Liver (tissue), 9 donors: ENCODE data around the gene NUDT4. TPM values are rescaled to one million over a fixed set of nuclear protein-coding genes. Genes with fewer than 3 reads are reported as not detected.

Experiments used
- DNase-seq: peaks from one replicate; pipeline ENCODE4 v3.0.0-alpha.2; 2017; ENCODE audit warnings: low spot score
- H3K27ac ChIP-seq, 2 donors: one replicate each; pipeline ENCODE4 v1.7.0; 2013; ENCODE audit warnings: inconsistent platforms in 2 of 2, low read length in 2 of 2, control low read depth in 1 of 2, low read depth in 1 of 2, mild to moderate bottlenecking in 1 of 2
- H3K27me3 ChIP-seq, 4 donors: one replicate each; pipeline versions ENCODE4 v1.6.1 to v1.7.0; 2013; ENCODE audit warnings: low read length in 3 of 4, inconsistent platforms in 1 of 4, mild to moderate bottlenecking in 1 of 4, moderate library complexity in 1 of 4; ENCODE audit not compliant: control insufficient read depth in 4 of 4, insufficient read depth in 4 of 4
- H3K36me3 ChIP-seq, 4 donors: one replicate each; pipeline versions ENCODE4 v1.6.1 to v1.7.0; 2013; ENCODE audit warnings: low read length in 3 of 4, mild to moderate bottlenecking in 3 of 4, low read depth in 1 of 4, moderate library complexity in 1 of 4; ENCODE audit not compliant: control insufficient read depth in 4 of 4, insufficient read depth in 3 of 4
- H3K4me1 ChIP-seq, 4 donors: one replicate each; pipeline versions ENCODE4 v1.6.1 to v1.7.0; 2013; ENCODE audit warnings: low read length in 3 of 4, mild to moderate bottlenecking in 3 of 4, moderate library complexity in 1 of 4; ENCODE audit not compliant: control insufficient read depth in 4 of 4, insufficient read depth in 4 of 4
- H3K4me3 ChIP-seq, 3 donors: one replicate each; pipeline versions ENCODE4 v1.6.1 to v1.7.0; 2013; ENCODE audit warnings: low read length in 3 of 3, control low read depth in 1 of 3, low read depth in 1 of 3, mild to moderate bottlenecking in 1 of 3
- H3K9ac ChIP-seq, 2 donors: one replicate each; pipeline ENCODE4 v1.7.0; 2013; ENCODE audit warnings: low read length in 2 of 2, mild to moderate bottlenecking in 2 of 2, moderate library complexity in 2 of 2, control low read depth in 1 of 2, low read depth in 1 of 2
- H3K9me3 ChIP-seq, 4 donors: one replicate each; pipeline versions ENCODE4 v1.6.1 to v1.7.0; 2013; ENCODE audit warnings: low read length in 3 of 4; ENCODE audit not compliant: control insufficient read depth in 4 of 4
- ATF3 ChIP-seq: IDR thresholded peaks from 2 replicates; pipeline ENCODE4 v1.6.1; 2016; ENCODE audit warnings: antibody characterized with exemption
- CTCF ChIP-seq: fragments of 150-350 bp; IDR thresholded peaks from 2 replicates; pipeline ENCODE4 v1.5.1; 2017; ENCODE audit warnings: improper control_type of control experiment, low read depth, low read length; ENCODE audit not compliant: missing input control
- EGR1 ChIP-seq, 2 donors: IDR thresholded peaks; 2 replicates each; pipeline ENCODE4 v1.6.1; 2016 to 2018; ENCODE audit warnings: antibody characterized with exemption in 2 of 2, low read depth in 2 of 2
- FOXA1 ChIP-seq: IDR thresholded peaks from 2 replicates; pipeline ENCODE4 v1.6.1; 2016; ENCODE audit warnings: antibody characterized with exemption
- FOXA2 ChIP-seq: IDR thresholded peaks from 2 replicates; pipeline ENCODE4 v1.6.1; 2016; ENCODE audit warnings: antibody characterized with exemption
- GABPA ChIP-seq, 2 donors: IDR thresholded peaks in 1 of 2; conservative IDR thresholded peaks in 1 of 2; 2 replicates each; pipeline ENCODE4 v1.6.1; 2016; ENCODE audit warnings: antibody characterized with exemption in 2 of 2, mild to moderate bottlenecking in 1 of 2, moderate library complexity in 1 of 2
- HNF4A ChIP-seq, 2 donors: conservative IDR thresholded peaks; 2 replicates each; pipeline ENCODE4 v1.6.1; 2016; ENCODE audit warnings: antibody characterized with exemption in 2 of 2, mild to moderate bottlenecking in 2 of 2
- HNF4G ChIP-seq: IDR thresholded peaks from 2 replicates; pipeline ENCODE4 v1.6.1; 2016; ENCODE audit warnings: antibody characterized with exemption
- JUND ChIP-seq, 2 donors: IDR thresholded peaks; 2 replicates each; pipeline ENCODE4 v1.6.1; 2016; ENCODE audit warnings: antibody characterized with exemption in 2 of 2
- MAX ChIP-seq: IDR thresholded peaks from 2 replicates; pipeline ENCODE4 v1.6.1; 2016; ENCODE audit warnings: antibody characterized with exemption
- NR2F2 ChIP-seq: IDR thresholded peaks from 2 replicates; pipeline ENCODE4 v1.6.1; 2016; ENCODE audit warnings: antibody characterized with exemption
- RAD21 ChIP-seq, 2 donors: IDR thresholded peaks; 2 replicates each; pipeline ENCODE4 v1.6.1; 2016; ENCODE audit warnings: antibody characterized with exemption in 2 of 2, mild to moderate bottlenecking in 2 of 2
- RXRA ChIP-seq, 2 donors: IDR thresholded peaks; 2 replicates each; pipeline ENCODE4 v1.6.1; 2017 to 2018; ENCODE audit warnings: antibody characterized with exemption in 2 of 2, mild to moderate bottlenecking in 1 of 2
- SP1 ChIP-seq: IDR thresholded peaks from 2 replicates; pipeline ENCODE4 v1.6.1; 2018; ENCODE audit warnings: antibody characterized with exemption, mild to moderate bottlenecking
- TAF1 ChIP-seq: conservative IDR thresholded peaks from 2 replicates; pipeline ENCODE4 v1.6.1; 2016; ENCODE audit warnings: antibody characterized with exemption, mild to moderate bottlenecking
- YY1 ChIP-seq: IDR thresholded peaks from 2 replicates; pipeline ENCODE4 v1.6.1; 2016; ENCODE audit warnings: antibody characterized with exemption, mild to moderate bottlenecking
- ZBTB33 ChIP-seq: IDR thresholded peaks from 2 replicates; pipeline ENCODE4 v1.6.1; 2016; ENCODE audit warnings: antibody characterized with exemption
- WGBS: extraction: QIAGEN DNeasy Blood & Tissue Kit; methylation state at CpG from one replicate; pipeline ENCODE4 v1.1.7; 2013; 5-methylcytosine and 5-hydroxymethylcytosine counted together
- polyA plus RNA-seq, 2 donors: library from polyadenylated mRNA; stranded (reverse) in 1 of 2; unstranded in 1 of 2; fragments of 200-250 nt in 1 of 2; fragments of >200 nt in 1 of 2; fragmentation: Nextera tagmentation in 1 of 2; extraction: Ambion mirVana in 1 of 2; gene quantifications; one replicate each; pipeline versions ENCODE4 v1.2.1 to v1.2.3, GENCODE V29; 2013 to 2015
- total RNA-seq, 2 donors: library from RNA; depleted of rRNA; stranded (reverse); fragments of >200 nt; gene quantifications; one replicate each; pipeline ENCODE4 v1.2.3, GENCODE V29; 2014
- donor health status: healthy.
- donor health status: healthy.
- donor health status: healthy.
- donor health status: healthy.
- donor health status: healthy.

The NUDT4 gene
- total and polyA plus RNA-seq, 4 donors = 8.9 to 141 (median 11.9) TPM

GRCh38 chr12:93434256-93434865, 56.6 kb downstream of the NUDT4 start:
- H3K9ac ChIP-seq = no peak overlapping the region
- no peak overlapping the region for H3K4me3 ChIP-seq

GRCh38 chr12:93438266-93439050, 60.7 kb downstream of the NUDT4 start:
- Histone ChIP-seq H3K9ac (no peak overlapping the region), H3K27ac (no peak overlapping the region), H3K36me3 (no peaks in the 10 kb centered on the region), H3K9me3 (no peaks in the 10 kb centered on the region), H3K4me3 (no peak overlapping the region), H3K4me1 (peaks cover 4 to 29% (median 14%) of the 10 kb centered on the region in 4 donors), H3K27me3 (no peaks in the 10 kb centered on the region)
- DNase-seq = no peak
- TF ChIP-seq RXRA (IDR thresholded peaks at IDR 0.05) = no peak
- TF ChIP-seq ATF3 = no peak
- TF ChIP-seq SP1 = no peak
- no peak for TF ChIP-seq YY1
- no peak for TF ChIP-seq HNF4A (conservative IDR thresholded peaks at IDR 0.05)
- WGBS = 85% methylated on average over 3 of the region's 3 CpGs

More at GRCh38 chr12:93434256-93434865, 56.6 kb downstream of the NUDT4 start:
- Histone ChIP-seq H3K4me1 (peaks cover 0 to 9% (median 4%) of the 10 kb centered on the region in 4 donors), H3K9me3 (no peaks in the 10 kb centered on the region), H3K27ac (no peak overlapping the region), H3K36me3 (no peaks in the 10 kb centered on the region), H3K27me3 (no peaks in the 10 kb centered on the region)
- TF ChIP-seq MAX = no peak
- TF ChIP-seq HNF4G = no peak
- WGBS = 73% methylated on average over 5 of the region's 5 CpGs
- no peak for DNase-seq

GRCh38 chr12:93440043-93440835, 62.5 kb downstream of the NUDT4 start:
- Histone ChIP-seq H3K36me3 (no peaks in the 10 kb centered on the region), H3K9me3 (no peaks in the 10 kb centered on the region), H3K4me3 (peak overlapping the region; percentile 70 to 99 (median 92)), H3K27me3 (no peaks in the 10 kb centered on the region), H3K27ac (no peak overlapping the region), H3K4me1 (peaks cover 4 to 29% (median 14%) of the 10 kb centered on the region in 4 donors), H3K9ac (peak overlapping the region; percentile 49 to 89)
- WGBS = 25% methylated on average over 12 of the region's 12 CpGs
- no peak for DNase-seq
- TF ChIP-seq EGR1 (IDR thresholded peaks at IDR 0.05; ENCODE audit: low read depth in 2 of 2) = no peak
- no peak for TF ChIP-seq RAD21 (IDR thresholded peaks at IDR 0.05)
- no peak for TF ChIP-seq FOXA2
- no peak for TF ChIP-seq NR2F2
- no peak for TF ChIP-seq JUND (IDR thresholded peaks at IDR 0.05)
- no peak for TF ChIP-seq RXRA (IDR thresholded peaks at IDR 0.05)
- TF ChIP-seq ZBTB33 = no peak
- TF ChIP-seq FOXA1 = no peak
- TF ChIP-seq SP1 = no peak
- TF ChIP-seq CTCF = no peak
- no peak for TF ChIP-seq MAX
- no peak for TF ChIP-seq GABPA (IDR thresholded peaks at IDR 0.05 in 1 of 2, conservative IDR thresholded peaks at IDR 0.05 in 1 of 2)
- no peak for TF ChIP-seq YY1
- TF ChIP-seq HNF4A (conservative IDR thresholded peaks at IDR 0.05) = no peak
- TF ChIP-seq TAF1 = no peak
- TF ChIP-seq ATF3 = no peak
- no peak for TF ChIP-seq HNF4G
